HG03103 (cell line): ENCODE data around the gene UBA52.

Source experiments
- ATAC-seq: cut with Tn5 transposase; IDR thresholded peaks from one replicate; pipeline ENCODE4 v1.9.1; 2021; ENCODE audit warnings: low read depth; ENCODE audit not compliant: unreplicated experiment

UBA52 gene

DNA sequence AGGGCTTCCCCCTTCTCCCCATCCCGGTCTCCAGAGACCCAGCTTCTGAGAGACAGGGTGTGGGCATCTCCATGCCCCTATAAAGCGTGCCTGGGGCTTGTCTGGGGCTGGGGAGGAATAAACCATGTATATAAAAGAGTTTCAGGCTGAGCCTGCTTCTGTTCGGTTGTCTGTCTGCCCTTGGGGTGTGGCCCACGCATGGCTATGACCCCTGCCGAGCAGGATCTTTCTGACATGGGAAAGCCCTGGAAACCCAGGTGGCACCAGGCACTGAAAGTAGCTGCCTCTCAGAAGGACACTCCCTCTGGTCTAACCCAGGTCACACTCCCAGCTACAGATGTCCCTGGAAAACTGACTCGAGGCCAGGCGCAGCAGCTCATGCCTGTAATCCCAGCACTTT, 49.2 kb downstream of the UBA52 start:
- no peak for ATAC-seq

GRCh38 chr19:18626906-18627305, 55.2 kb downstream of the UBA52 start:
- no peak for ATAC-seq
